Measurements from ENCODE around the gene CARD10. TPM values are rescaled to one million over a fixed set of nuclear protein-coding genes. Genes with fewer than 3 reads are reported as not detected.

CARD10 gene
- total RNA-seq, 1 experiment from 2014 or later, result 17.5 TPM

- DNase-seq (ENCODE audit: low spot score) (no peak), ATAC-seq (no peak)
- H3K27me3 Mint-ChIP-seq (ENCODE audit: low read depth), result peaks cover 8% of the 10 kb centered on the region; the same call in 1 of the 2 replicates
- no peak for TF ChIP-seq GRHL2 (CRISPR knock-in tag; IDR thresholded peaks at IDR 0.05; ENCODE audit: insufficient replicate concordance, severe bottlenecking)
- no peak for TF ChIP-seq ELF4 (CRISPR knock-in tag; IDR thresholded peaks at IDR 0.05; ENCODE audit: low read depth)
- no peak for TF ChIP-seq CREM (CRISPR knock-in tag; IDR thresholded peaks at IDR 0.05)
- TF ChIP-seq ARID4B (CRISPR knock-in tag; IDR thresholded peaks at IDR 0.05; ENCODE audit: borderline replicate concordance), result no peak
- TF ChIP-seq ZNF416 (CRISPR knock-in tag; IDR thresholded peaks at IDR 0.05), result no peak
- TF ChIP-seq EMX1 (CRISPR knock-in tag; IDR thresholded peaks at IDR 0.05), result no peak
- H3K4me1 Mint-ChIP-seq, result peaks cover 32% of the 10 kb centered on the region
- H3K36me3 Mint-ChIP-seq, result no peaks in the 10 kb centered on the region
- H3K27ac Mint-ChIP-seq, result peak overlapping the region; percentile 71; the same call in 1 of the 2 replicates
- no peaks in the 10 kb centered on the region for H3K9me3 Mint-ChIP-seq
- CTCF ChIA-PET, result interaction anchor here (0.8 to 16.5 kb wide), 9 partner anchors 17 to 81 kb away, joined by 3 to 728 read pairs (median 5); partner anchors contain the start of genes CDC42EP1 and GGA1
- POLR2A ChIA-PET, result interaction anchor here (0.6 to 2.7 kb wide), 5 partner anchors 13 to 60 kb away, joined by 3 to 24 read pairs (median 14); partner anchors contain the start of genes CDC42EP1 and GGA1
- no peak overlapping the region for H3K4me3 Mint-ChIP-seq
Observed at GRCh38 chr22:37547251-37547741, 28.1 kb upstream of the CARD10 start.

- H3K4me1 Mint-ChIP-seq, result peaks cover 33% of the 10 kb centered on the region
- DNase-seq (ENCODE audit: low spot score), result peak; percentile 64
- ChIA-PET CTCF (interaction anchor here (0.5 to 16.5 kb wide), 21 partner anchors 17 to 548 kb away, joined by 3 to 728 read pairs (median 4); partner anchors contain the start of genes CDC42EP1, GGA1 and PDXP), POLR2A (interaction anchor here (0.5 to 2.7 kb wide), 9 partner anchors 11 to 120 kb away, joined by 3 to 24 read pairs (median 11); partner anchors contain the start of genes CDC42EP1 and GGA1)
- H3K9me3 Mint-ChIP-seq, result no peaks in the 10 kb centered on the region
- peak overlapping the region; percentile 90 for H3K27ac Mint-ChIP-seq
- peaks cover 8% of the 10 kb centered on the region; the same call in 1 of the 2 replicates for H3K27me3 Mint-ChIP-seq (ENCODE audit: low read depth)
- peak; percentile 41 for ATAC-seq
- H3K36me3 Mint-ChIP-seq, result no peaks in the 10 kb centered on the region
- H3K4me3 Mint-ChIP-seq, result peak overlapping the region; percentile 13; the same call in 1 of the 2 replicates
- TF ChIP-seq ZNF425 (CRISPR knock-in tag; conservative IDR thresholded peaks at IDR 0.05) (no peak), GTF2I (CRISPR knock-in tag; conservative IDR thresholded peaks at IDR 0.05) (no peak), ERG (CRISPR knock-in tag; IDR thresholded peaks at IDR 0.05) (no peak), ZMAT4 (CRISPR knock-in tag; IDR thresholded peaks at IDR 0.05) (no peak), GABPB1 (CRISPR knock-in tag; IDR thresholded peaks at IDR 0.05) (0 out of 2 replicates have a peak, but pooled peaks have one; percentile 24), TEAD4 (CRISPR knock-in tag; IDR thresholded peaks at IDR 0.05) (no peak), OVOL2 (CRISPR knock-in tag; IDR thresholded peaks at IDR 0.05; ENCODE audit: borderline replicate concordance) (no peak), MXD4 (CRISPR knock-in tag; IDR thresholded peaks at IDR 0.05; ENCODE audit: borderline replicate concordance) (no peak), MYBL2 (CRISPR knock-in tag; IDR thresholded peaks at IDR 0.05) (no peak), TEAD1 (CRISPR knock-in tag; IDR thresholded peaks at IDR 0.05) (0 out of 2 replicates have a peak, but pooled peaks have one; percentile 7), ZNF121 (CRISPR knock-in tag; IDR thresholded peaks at IDR 0.05) (peak; percentile 43; the same call in 1 of the 2 replicates), PREB (CRISPR knock-in tag; IDR thresholded peaks at IDR 0.05; ENCODE audit: borderline replicate concordance) (no peak)
Observed at GRCh38 chr22:37546437-37547250, 27.4 kb upstream of the CARD10 start.

Data from WTC11 (cell line).